Activated naive CD8-positive, alpha-beta T cell (primary cell): Measurements from ENCODE around the gene C2CD4A.

ENCODE experiments used
- H3K27ac Mint-ChIP-seq: one replicate; pipeline ENCODE4 v1.8.0; 2021; ENCODE audit warnings: mixed read lengths
- H3K27me3 Mint-ChIP-seq: one replicate; pipeline ENCODE4 v1.8.0; 2021; ENCODE audit warnings: mixed read lengths
- H3K36me3 Mint-ChIP-seq: one replicate; pipeline ENCODE4 v1.8.0; 2021; ENCODE audit warnings: mixed read lengths
- H3K4me1 Mint-ChIP-seq: one replicate; pipeline ENCODE4 v1.8.0; 2021; ENCODE audit warnings: low read depth, mixed read lengths
- H3K4me3 Mint-ChIP-seq: one replicate; pipeline ENCODE4 v1.8.0; 2021; ENCODE audit warnings: mild to moderate bottlenecking, mixed read lengths
- H3K9me3 Mint-ChIP-seq: one replicate; pipeline ENCODE4 v1.8.0; 2021; ENCODE audit warnings: low read depth, mixed read lengths

C2CD4A gene

DNA sequence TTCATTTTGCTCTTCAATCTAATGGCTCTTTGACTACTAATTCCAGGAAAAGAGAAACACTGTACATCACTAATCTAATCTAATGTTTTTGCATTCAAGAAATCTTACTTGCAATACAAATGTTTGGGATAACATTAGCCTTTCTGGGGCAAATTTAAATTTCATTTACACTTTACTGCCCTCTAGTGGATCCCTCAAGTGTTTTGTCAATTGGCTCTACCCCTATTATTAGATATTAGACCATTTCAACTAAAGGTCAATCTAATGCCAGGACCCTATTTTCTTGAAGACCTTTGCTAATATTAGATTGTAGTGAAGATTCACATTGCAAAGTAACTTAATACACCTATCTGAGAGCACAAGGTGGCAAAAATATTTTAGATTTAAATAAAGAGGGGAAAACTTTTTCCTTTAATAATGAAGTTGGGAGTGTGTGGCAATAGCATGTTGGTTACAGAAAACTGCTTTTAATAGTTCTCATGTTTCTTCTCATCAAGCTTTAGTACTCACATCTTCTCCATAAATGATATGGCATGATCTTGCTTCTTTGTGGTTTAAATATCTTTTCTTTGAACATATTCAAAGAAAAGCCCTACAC lies 5.0 kb downstream of the C2CD4A start:
- peaks cover 15% of the 10 kb centered on the region for H3K27me3 Mint-ChIP-seq
- peaks cover 12% of the 10 kb centered on the region for H3K4me1 Mint-ChIP-seq
- H3K36me3 Mint-ChIP-seq, result no peaks in the 10 kb centered on the region
- no peak overlapping the region for H3K4me3 Mint-ChIP-seq
- H3K27ac Mint-ChIP-seq, result no peak overlapping the region
- no peaks in the 10 kb centered on the region for H3K9me3 Mint-ChIP-seq

DNA sequence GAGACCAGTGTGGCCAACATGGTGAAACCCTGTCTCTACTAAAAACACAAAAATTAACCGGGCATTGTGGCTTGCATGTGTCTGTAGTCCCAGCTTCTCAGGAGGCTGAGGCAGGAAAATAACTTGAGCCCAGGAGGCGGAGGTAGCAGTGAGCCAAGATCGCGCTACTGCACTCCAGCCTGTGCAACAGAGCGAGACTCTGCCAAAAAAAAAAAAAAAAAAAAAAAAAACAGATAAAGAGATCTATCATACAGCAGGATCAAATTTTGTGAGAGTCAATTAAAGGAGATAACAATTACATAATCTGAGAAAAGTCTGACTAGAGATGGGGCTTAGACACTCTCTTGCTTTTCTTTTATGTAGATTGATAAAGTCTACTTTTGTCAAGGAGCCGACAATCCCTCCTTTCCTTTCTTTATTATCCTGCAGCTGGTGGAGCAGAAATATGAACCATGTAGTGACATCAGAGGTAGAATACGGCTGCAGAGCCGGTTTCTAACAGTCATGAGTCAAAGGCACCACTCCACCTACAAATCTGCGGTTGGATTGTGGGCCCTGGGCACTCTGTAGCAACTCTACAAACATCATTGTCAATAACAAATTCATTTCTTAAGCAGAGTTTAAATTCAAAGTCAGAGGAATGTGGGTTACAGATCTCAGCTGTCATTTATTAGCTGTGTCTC lies 9.0 kb downstream of the C2CD4A start:
- Mint-ChIP-seq H3K27ac (no peak overlapping the region), H3K9me3 (no peaks in the 10 kb centered on the region), H3K36me3 (no peaks in the 10 kb centered on the region), H3K4me1 (no peaks in the 10 kb centered on the region), H3K27me3 (peaks cover 5% of the 10 kb centered on the region), H3K4me3 (no peak overlapping the region)

DNA sequence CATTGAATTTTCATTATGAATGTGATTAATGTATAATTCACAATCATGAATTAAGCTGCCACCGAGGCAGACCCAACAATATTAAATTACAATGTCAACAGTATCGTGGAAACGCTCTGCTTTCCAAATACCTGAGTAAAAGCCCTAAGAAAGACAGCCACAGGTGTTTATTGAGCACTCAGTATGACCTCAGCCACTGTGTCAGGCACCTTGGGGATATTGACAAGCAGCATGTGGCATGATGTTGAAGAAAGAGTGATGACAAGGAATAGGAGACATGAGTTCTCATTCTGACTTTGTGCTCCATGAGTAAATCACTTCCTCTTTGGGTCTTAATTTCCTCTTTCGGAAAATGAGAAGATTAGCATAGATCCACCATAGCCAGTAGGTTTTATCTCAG lies 12.8 kb downstream of the C2CD4A start:
- no peak overlapping the region for H3K27ac Mint-ChIP-seq
- H3K4me1 Mint-ChIP-seq, result no peaks in the 10 kb centered on the region
- H3K27me3 Mint-ChIP-seq, result no peaks in the 10 kb centered on the region
- H3K36me3 Mint-ChIP-seq, result no peaks in the 10 kb centered on the region
- H3K9me3 Mint-ChIP-seq, result peaks cover 5% of the 10 kb centered on the region
- H3K4me3 Mint-ChIP-seq, result no peak overlapping the region

DNA sequence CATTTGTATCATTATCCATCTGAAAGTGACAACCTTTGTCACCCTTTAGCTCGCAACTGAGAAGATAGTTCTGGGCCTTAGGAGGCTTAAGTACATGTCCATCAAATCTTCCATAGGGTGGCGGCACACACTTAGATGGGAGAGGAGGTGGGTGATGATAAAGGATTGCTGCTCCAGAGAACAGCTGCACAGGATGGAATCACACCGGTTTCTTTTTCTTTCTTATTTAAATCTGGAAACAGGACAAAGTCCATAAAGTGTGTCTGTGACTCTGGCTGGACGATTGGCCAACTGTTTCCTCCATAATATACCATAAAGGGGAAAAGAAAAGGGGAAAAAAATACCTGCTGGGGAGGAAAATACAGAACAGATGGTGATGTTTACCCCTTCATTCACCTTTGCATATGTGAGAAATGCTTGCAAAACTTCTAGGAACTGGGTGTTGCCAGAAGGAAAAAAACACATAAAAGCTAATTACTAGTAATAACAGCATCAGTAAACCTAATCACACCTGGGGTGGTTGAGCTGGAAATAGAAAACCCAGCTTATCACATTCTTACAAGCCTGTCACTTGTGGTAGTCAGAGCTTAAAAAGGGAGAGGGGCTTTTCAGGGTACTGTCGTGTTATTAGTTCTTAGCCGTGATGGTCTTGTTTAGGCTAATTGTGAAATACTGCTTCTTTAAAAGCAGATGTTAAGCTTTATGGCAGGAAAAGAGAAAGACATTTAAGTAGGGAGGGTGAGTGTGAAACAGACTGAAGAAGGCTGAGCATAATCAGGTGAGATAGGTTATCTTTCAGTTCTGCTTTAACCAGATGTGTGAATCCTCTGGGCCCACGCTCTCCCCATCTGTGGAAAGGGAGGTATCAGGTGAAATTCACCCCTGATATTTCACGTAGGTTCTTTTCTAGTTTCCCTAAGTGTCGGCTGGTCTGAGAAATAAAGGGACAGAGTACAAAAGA lies 16.7 kb downstream of the C2CD4A start:
- peaks cover 5% of the 10 kb centered on the region for H3K9me3 Mint-ChIP-seq
- H3K27ac Mint-ChIP-seq, result no peak overlapping the region
- H3K27me3 Mint-ChIP-seq, result no peaks in the 10 kb centered on the region

DNA sequence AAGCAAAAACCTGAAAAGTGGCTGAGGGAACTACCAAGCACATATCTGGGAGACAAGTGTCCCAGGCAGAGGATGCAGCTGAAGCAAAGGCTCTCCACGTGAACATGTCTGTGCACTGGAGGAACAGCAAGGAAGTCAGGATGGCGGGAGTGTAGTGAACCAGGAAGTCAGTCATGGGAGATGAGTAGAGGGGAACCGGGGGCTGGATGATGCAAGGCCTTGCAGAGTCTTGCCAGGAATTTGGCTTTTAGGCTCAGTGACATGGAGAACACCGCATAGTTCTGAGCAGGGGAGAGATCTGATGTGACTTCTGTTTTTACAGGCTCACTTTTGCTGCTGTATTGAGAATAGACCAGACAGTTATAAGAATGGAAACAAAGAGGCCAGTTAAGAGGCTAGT lies 19.0 kb downstream of the C2CD4A start:
- Mint-ChIP-seq H3K4me3 (no peak overlapping the region), H3K36me3 (no peaks in the 10 kb centered on the region), H3K27ac (no peak overlapping the region), H3K4me1 (no peaks in the 10 kb centered on the region), H3K9me3 (peaks cover 5% of the 10 kb centered on the region), H3K27me3 (peaks cover 2% of the 10 kb centered on the region)

More for the DNA sequence above, 16.7 kb downstream of the C2CD4A start:
- no peaks in the 10 kb centered on the region for H3K4me1 Mint-ChIP-seq
- no peak overlapping the region for H3K4me3 Mint-ChIP-seq
- H3K36me3 Mint-ChIP-seq, result no peaks in the 10 kb centered on the region

DNA sequence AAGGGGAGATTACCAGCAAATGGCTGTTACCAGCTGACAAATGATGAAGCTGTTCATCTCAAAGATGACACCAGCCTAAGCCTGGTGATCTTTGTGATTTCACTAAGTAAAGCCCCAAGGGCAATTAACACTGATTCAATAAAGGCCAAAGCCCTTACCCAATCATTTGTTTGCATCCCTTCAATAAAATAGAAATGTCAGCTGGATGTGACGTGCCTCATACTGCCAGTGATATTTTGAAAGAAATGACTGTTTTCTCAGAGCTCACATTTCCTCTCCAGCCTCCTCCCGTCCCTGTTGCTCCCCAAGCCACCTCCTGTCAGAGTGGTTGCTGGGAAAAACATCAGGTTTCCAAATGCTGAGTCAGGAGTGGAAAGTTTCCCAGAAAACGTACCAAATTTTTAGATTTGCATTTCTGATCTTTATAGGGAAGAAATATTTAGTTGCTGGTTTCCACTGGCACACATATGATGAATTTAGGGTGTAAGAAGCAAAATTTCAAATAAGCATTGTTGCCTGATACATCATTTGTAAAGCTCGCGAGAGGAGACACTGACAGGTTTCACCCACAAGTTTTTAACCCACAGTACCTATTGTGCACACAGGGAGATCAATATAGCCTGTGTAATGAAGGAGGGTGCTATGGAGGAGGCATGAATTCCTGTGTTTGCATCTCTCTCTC lies 21.0 kb downstream of the C2CD4A start:
- Mint-ChIP-seq H3K27ac (no peak overlapping the region), H3K27me3 (peaks cover 2% of the 10 kb centered on the region), H3K9me3 (peaks cover 5% of the 10 kb centered on the region), H3K36me3 (no peaks in the 10 kb centered on the region), H3K4me3 (no peak overlapping the region), H3K4me1 (no peaks in the 10 kb centered on the region)

DNA sequence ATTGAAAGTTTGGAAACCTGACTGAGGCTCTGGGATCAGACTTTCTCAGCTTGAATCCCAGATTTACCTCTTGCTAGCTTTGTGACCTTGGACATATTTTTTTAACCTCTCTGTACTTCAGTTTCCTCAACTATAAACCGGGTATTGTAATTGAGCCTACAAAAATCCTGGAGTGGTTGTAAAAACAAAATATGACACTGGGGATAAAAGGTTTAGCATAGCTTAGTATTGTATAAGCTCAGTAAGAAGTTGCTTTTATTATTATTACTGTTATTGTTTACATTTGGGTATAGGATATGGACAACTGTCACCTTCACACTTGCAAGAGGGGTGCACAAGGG lies 21.5 kb downstream of the C2CD4A start:
- H3K4me3 Mint-ChIP-seq, result no peak overlapping the region
- H3K4me1 Mint-ChIP-seq, result no peaks in the 10 kb centered on the region
- H3K9me3 Mint-ChIP-seq, result peaks cover 5% of the 10 kb centered on the region
- peaks cover 2% of the 10 kb centered on the region for H3K27me3 Mint-ChIP-seq
- no peaks in the 10 kb centered on the region for H3K36me3 Mint-ChIP-seq
- H3K27ac Mint-ChIP-seq, result no peak overlapping the region

DNA sequence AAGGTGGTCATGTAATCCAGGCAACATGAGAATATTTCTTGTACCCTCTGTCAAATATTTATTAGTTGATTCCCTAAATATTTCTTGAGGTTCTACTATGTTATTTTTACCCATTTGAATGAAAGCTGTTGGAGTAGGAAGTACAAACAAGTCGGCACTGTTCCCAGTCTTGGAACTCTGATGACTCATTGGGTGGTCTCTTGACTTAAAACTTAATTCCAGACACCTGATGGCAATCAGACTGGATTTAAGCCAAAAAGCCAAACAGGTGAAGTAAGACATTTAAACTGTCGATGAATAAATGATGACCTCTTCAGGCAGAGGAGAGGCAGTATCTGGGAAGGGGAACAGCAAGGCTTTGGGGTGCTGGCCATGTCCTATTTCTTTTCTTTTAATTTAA lies 22.8 kb downstream of the C2CD4A start:
- peaks cover 2% of the 10 kb centered on the region for H3K27me3 Mint-ChIP-seq
- no peaks in the 10 kb centered on the region for H3K9me3 Mint-ChIP-seq
- no peaks in the 10 kb centered on the region for H3K4me1 Mint-ChIP-seq
- no peak overlapping the region for H3K4me3 Mint-ChIP-seq
- H3K36me3 Mint-ChIP-seq, result no peaks in the 10 kb centered on the region
- no peak overlapping the region for H3K27ac Mint-ChIP-seq

DNA sequence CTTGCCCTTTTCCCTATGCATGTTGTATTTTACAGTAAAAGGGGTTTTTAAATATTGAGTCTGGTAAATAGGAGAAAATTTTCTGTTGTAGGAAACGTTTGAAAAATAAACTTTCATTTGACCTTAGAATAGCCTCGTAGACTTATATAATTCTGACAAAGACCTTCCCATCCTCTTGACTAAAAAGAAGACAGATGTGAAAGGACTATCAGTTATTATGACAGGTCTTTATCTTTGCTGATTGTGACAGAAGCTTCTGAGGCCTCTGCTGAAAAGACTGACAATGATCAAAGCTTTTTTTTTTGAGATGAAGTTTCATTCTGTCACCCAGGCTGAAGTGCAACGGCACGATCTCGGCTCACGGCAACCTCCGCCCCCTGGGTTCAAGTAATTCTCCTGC lies 24.2 kb downstream of the C2CD4A start:
- peaks cover 2% of the 10 kb centered on the region for H3K27me3 Mint-ChIP-seq
- H3K36me3 Mint-ChIP-seq, result no peaks in the 10 kb centered on the region
- no peak overlapping the region for H3K27ac Mint-ChIP-seq
- no peaks in the 10 kb centered on the region for H3K9me3 Mint-ChIP-seq
- no peak overlapping the region for H3K4me3 Mint-ChIP-seq
- H3K4me1 Mint-ChIP-seq, result no peaks in the 10 kb centered on the region

DNA sequence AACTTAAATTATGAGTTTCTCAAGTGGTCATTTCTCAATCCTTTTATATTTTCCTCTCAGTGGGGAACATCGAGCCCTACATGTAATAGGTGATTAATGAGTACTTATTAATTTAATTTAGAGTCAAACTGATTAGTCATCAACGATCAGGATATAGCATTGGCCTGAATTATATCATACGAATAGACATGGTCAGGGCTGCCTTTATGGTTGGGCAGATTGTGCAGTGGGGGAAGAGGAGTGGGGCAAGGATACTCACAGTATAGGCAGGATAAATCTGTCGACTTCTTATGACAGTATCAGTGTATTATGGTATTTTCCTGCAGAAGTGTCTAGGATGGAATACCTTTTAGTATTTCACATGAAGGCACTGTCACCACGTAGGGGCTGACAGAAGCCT lies 27.0 kb downstream of the C2CD4A start:
- H3K4me3 Mint-ChIP-seq, result no peak overlapping the region
- H3K36me3 Mint-ChIP-seq, result no peaks in the 10 kb centered on the region
- no peaks in the 10 kb centered on the region for H3K9me3 Mint-ChIP-seq
- H3K4me1 Mint-ChIP-seq, result no peaks in the 10 kb centered on the region
- peaks cover 5% of the 10 kb centered on the region for H3K27me3 Mint-ChIP-seq
- no peak overlapping the region for H3K27ac Mint-ChIP-seq

DNA sequence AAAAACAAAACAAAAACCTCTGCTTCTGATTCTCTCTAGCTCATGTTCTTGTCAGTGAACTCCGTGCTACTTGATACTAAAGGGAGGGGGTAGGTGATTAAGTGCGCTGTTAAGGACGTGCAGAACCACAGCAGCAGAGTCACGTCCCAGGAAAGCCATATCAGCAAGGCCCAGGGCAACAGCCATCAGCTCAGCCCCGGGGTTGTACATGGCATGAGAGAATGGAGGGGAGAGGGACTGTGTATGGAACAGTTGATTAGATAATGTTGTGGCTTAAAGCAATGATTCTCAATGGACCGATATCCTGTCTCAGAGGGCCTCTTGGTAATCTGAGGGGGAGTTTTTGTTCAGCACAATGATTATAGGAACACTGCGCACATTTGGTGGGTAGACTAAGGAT lies 27.6 kb downstream of the C2CD4A start:
- H3K4me1 Mint-ChIP-seq, result no peaks in the 10 kb centered on the region
- H3K4me3 Mint-ChIP-seq, result no peak overlapping the region
- no peak overlapping the region for H3K27ac Mint-ChIP-seq
- H3K9me3 Mint-ChIP-seq, result no peaks in the 10 kb centered on the region
- H3K27me3 Mint-ChIP-seq, result peaks cover 5% of the 10 kb centered on the region
- no peaks in the 10 kb centered on the region for H3K36me3 Mint-ChIP-seq

DNA sequence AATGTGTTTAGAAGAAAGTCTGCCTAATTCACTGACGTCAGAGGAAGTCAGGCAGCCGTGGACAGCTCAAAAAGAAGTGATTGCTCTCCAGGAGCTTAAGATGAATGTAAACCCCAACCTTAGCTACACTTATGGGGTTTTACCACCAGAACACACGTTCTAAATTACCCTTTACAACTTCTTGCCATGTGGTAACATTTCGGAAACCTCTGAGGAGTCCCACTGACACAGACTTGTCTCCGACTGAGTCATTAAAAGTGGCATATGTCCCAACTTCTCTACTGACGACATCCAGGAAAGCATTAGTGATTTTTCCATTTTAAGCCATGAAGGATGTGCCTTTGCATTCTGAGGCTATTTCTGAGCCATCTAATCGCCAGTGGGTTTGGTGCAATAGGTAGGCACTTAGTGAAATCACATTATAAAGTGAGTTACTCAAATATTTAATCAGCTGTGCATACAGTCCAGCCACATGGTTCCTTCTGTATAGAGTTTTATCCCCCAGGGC lies 32.4 kb downstream of the C2CD4A start:
- no peak overlapping the region for H3K27ac Mint-ChIP-seq
- H3K36me3 Mint-ChIP-seq, result no peaks in the 10 kb centered on the region
- H3K27me3 Mint-ChIP-seq, result peaks cover 5% of the 10 kb centered on the region
- H3K4me3 Mint-ChIP-seq, result no peak overlapping the region
- no peaks in the 10 kb centered on the region for H3K4me1 Mint-ChIP-seq
- H3K9me3 Mint-ChIP-seq, result no peaks in the 10 kb centered on the region

DNA sequence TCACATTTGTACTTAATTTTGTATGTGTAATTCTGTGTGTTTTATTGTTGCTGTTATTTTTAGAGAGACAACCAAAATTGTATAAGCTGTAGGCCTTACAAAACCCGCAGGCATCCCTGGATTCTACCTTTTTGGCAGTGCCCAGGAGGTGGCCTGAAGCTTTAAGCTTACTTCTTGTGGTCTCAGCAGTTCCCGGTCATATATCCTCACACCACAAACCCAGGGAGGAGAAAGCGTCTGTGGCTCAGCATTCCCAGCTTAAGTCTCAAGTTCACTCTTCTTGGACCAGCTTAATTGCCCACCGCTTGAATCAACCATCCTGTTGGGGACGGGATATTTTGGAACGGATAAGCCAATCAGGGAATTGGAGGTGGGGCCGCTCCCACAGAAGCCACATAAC lies 36.7 kb downstream of the C2CD4A start:
- H3K4me1 Mint-ChIP-seq, result no peaks in the 10 kb centered on the region
- no peaks in the 10 kb centered on the region for H3K9me3 Mint-ChIP-seq
- H3K27ac Mint-ChIP-seq, result no peak overlapping the region
- no peak overlapping the region for H3K4me3 Mint-ChIP-seq
- H3K27me3 Mint-ChIP-seq, result peaks cover 4% of the 10 kb centered on the region
- no peaks in the 10 kb centered on the region for H3K36me3 Mint-ChIP-seq

DNA sequence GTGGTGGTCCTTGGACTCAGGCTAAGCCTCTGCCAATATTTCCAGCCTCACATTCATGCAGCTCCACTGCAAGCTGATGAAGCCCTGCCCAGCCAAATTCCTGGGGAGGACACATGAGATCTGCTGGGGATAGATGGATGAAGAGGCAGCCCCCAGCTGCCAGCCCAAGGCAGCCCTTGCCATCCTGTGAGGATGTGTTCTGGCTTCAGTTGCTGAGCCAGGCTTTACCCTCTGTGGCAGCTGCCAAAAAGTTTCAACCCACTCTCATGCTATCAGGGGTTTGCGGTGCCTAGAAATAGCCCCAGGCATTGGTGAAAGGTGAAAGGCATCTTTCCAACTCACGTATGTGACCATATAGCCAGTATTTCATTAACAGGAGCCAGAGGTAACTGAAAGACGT lies 37.6 kb downstream of the C2CD4A start:
- Mint-ChIP-seq H3K36me3 (no peaks in the 10 kb centered on the region), H3K4me1 (no peaks in the 10 kb centered on the region), H3K27ac (no peak overlapping the region)

DNA sequence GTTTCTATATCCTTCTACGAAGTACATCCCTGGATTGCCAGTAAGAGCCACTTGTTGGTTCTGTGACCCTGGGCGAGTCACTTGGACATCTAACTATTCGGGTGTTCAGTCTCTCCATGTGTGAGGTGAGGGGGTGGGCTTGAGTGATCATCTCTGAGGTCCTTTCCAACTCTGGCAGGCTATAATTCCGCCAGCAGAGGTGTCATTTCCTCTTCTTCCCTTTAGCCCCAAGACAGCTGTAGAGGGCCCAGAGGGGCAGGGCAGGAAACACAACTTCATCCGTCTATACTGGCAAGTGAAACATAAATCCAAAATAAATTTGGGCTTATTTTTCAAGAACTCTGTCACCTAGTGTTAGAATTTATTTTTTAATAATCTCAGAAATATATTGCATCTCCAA lies 38.1 kb downstream of the C2CD4A start:
- no peaks in the 10 kb centered on the region for H3K9me3 Mint-ChIP-seq
- H3K36me3 Mint-ChIP-seq, result no peaks in the 10 kb centered on the region
- peaks cover 4% of the 10 kb centered on the region for H3K27me3 Mint-ChIP-seq
- H3K4me1 Mint-ChIP-seq, result peaks cover under 1% of the 10 kb centered on the region
- no peak overlapping the region for H3K27ac Mint-ChIP-seq
- no peak overlapping the region for H3K4me3 Mint-ChIP-seq

More for the DNA sequence above, 37.6 kb downstream of the C2CD4A start:
- Mint-ChIP-seq H3K4me3 (no peak overlapping the region), H3K27me3 (peaks cover 4% of the 10 kb centered on the region), H3K9me3 (no peaks in the 10 kb centered on the region)
